HG03025 (cell line): Measurements from ENCODE around the gene SLC38A10.

Source experiments
- ATAC-seq: cut with Tn5 transposase; IDR thresholded peaks from one replicate; pipeline ENCODE4 v1.9.1; 2021; ENCODE audit warnings: mild to moderate bottlenecking, moderate library complexity; ENCODE audit not compliant: unreplicated experiment, low FRiP score

Gene SLC38A10

DNA sequence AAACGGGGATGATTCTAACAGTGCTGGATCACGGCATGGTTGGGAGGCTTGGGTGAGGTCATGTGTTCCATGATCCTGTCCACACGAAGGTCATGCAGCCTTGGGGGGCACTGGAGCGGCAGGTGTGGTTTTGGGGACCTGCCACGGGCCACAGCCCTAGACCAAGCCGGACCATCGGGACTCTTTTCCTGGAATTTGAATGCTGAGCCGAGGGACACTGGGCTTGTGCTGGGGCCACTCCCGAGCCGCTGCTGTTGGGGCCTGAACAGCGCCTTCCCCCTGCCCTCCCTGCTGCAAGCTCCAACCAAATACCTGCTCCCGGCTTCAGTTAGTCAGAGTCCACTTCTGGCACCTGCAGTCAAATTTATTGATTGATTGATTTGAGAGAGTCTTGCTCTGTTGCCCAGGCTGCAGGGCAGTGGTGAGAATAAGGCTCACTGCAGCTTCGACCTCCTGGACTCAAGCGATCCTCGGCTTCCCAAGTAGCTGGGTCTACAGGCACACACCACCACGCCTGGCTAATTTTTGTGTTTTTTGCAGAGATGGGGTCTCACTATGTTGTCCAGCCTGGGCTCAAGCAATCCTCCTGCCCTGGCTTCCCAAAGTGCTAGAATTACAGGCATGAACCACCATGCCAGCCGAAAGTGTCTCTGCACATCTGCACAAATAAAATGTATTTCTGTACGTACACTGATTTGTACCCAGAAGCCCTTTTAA is 37.2 kb upstream of the SLC38A10 start:
- ATAC-seq, result no peak

DNA sequence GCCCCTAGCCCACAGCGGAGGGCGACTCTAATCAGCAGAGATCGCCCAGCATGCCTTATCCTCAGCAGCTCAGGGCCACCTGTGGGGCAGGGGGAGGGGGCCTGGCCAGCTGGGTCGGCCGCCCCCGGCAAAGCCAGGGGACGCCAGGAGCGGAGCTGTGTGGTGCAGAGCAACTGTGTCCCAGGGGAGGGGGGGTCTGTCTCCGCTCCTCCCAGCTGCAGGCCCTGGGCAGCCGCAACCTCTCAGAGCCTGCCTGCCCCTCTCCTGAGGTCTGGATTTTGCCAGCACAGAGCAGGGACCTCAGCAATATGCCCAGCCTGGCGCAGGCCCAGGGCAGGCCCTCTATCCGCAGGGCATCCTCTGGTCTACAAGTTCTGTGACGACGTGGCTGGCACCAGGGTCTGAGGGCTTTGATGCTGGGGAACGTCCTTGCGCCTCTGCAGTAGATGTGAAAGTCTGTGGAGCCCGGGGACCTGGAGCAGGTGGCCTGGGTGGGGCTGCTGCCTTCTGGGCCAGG is 36.5 kb upstream of the SLC38A10 start:
- no peak for ATAC-seq

DNA sequence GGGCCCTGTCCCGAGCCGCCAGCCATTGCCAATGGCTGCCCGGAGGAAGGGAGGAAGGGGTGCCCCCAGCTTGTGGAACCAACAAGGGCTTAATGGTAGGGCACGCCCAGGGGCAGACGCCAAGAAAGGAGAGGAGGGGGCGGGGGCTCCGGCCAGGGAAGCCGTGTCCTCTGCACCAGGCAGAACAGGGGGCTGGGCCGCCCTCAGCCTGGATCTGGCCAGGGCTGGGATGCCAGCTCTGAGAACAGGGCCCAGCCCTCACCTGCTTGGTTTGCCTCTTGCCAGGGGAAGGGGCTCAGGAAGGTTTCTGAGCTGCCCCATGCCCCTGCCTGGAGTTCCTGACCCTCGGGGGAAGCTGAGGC is 35.8 kb upstream of the SLC38A10 start:
- no peak for ATAC-seq

DNA sequence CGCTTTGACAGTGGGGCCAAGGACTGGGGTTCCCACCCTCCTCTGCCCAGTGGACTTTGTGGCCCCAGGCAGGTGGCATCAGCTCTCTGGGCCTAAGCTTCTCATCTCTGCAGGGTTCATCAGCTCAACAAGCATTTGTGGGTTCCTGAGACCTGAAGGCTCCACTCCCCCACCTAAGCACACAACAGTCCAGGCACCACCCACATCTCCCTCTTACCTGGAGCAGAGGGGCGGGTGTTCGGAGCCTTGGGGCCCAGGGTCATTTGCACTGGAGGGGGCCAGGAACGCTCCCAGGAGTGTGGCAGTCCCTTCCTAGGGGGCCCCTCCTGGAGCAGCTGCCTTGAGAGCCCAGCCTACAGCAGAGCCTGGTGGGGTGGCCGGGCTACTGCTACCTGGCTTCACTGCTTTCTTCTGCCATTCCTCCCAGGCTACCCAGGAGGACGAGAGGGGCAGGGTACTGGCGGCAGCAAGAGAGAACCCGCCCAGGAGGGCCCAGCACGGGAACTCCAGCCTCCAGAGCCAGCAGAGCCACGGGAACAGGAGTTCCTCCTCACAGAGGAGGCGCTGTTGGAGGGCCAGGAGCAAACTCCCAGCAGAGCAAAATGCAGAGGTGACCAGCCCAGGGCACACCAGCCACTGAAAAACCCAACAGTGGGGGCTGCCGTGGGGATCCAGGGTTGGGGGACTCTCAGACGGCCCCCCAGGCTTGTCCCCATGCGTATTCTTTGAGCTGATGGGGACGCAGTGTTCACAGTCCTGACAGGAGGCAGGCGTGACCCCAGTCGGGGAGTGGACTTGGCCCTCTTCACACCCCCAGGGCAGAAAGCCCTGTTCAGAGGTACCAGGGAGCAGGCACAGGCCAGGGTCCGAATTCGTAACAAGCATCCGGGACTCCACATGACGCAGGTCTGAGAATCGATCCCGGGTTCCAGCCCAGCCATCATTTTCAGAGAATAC is 35.1 kb upstream of the SLC38A10 start:
- no peak for ATAC-seq

GRCh38 chr17:81328978-81329926 is 34.1 kb upstream of the SLC38A10 start:
- ATAC-seq, result no peak

DNA sequence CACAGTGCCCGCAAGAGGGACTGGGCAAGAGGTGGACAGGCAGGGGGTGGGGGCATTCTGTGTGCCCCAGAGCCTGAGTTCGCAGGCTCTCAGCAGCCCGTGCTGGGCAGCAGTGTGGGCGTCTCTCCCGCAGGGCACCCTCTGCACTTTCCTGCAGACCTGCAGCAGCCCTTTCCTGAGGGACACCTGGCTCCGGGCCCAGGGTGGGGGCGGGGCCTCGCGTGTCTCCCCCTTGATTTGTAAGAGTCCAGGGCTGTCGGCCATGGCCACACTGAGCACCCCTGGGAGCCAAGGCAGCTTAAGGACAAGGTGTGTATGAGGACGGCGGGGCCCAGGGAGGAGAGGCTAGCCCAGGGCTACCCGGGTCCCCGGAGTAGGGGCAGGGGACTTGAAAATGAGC is 33.4 kb upstream of the SLC38A10 start:
- ATAC-seq, result no peak

DNA sequence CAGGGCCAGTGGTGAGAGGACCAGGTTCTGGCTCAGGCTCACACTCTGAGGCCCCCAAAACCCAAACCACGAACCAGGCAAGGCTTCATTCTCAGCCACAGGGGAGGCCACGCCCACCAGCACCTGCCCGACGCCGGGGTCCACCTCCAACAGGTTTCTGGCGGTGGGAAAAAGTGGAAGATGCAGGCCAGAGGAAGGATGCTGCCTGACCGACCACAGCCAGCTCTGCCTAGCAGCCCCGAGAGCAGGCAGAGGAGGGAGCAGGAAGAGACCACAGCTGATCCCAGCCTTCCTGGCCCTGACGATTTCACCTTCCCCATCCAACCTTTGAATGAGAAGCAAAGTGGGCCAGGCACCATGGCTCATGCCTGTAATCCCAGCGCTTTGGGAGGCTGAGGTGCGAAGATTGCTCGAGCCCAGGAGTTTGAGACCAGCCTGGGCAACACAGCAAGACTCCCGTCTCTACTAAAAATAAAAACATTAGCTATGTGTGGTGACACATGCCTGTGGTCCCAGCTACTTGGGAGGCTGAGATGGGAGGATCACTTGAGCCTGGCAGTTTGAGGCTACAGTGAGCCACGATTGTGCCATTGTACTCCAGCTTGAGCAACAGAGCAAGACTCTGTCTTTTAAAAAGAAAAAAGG is 30.7 kb upstream of the SLC38A10 start:
- no peak for ATAC-seq

- ATAC-seq, result no peak
Measured at GRCh38 chr17:81324851-81325713, 30.0 kb upstream of the SLC38A10 start.

DNA sequence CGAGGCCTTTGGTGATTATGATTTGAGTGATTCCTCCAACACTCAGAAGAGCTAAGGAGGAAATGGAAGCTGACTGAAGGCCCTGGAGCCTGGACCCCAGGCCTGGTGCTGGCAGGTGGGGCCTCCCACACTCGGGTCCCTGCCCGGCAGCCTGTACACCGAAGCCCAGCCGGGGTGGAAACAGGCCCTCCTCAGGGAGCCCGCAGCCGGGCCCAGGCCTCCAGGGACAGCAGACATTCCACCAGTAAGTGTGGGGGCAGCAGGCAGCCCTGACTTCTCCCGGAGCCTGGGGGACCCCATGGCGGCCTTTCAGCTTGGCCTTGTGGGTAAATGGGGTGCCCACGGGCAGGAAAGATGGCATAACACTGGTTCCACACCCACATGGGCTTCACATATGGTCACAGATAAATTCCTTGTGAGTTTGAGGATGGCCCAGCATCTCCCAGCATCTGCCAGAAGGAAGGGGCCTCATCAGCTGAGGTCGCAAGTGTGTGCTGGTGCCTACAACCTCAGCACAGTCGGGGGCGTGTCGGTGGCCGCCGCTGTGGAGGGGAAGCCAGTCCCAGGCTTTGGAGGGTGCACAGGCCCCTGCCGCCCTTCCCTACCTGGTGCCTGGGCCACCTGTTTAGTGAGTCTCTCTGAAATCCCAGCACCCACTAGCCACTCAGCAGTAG is 29.2 kb upstream of the SLC38A10 start:
- ATAC-seq, result no peak

GRCh38 chr17:81323411-81323868 is 28.3 kb upstream of the SLC38A10 start:
- no peak for ATAC-seq

- no peak for ATAC-seq
Measured at GRCh38 chr17:81323083-81323369, 27.9 kb upstream of the SLC38A10 start.

DNA sequence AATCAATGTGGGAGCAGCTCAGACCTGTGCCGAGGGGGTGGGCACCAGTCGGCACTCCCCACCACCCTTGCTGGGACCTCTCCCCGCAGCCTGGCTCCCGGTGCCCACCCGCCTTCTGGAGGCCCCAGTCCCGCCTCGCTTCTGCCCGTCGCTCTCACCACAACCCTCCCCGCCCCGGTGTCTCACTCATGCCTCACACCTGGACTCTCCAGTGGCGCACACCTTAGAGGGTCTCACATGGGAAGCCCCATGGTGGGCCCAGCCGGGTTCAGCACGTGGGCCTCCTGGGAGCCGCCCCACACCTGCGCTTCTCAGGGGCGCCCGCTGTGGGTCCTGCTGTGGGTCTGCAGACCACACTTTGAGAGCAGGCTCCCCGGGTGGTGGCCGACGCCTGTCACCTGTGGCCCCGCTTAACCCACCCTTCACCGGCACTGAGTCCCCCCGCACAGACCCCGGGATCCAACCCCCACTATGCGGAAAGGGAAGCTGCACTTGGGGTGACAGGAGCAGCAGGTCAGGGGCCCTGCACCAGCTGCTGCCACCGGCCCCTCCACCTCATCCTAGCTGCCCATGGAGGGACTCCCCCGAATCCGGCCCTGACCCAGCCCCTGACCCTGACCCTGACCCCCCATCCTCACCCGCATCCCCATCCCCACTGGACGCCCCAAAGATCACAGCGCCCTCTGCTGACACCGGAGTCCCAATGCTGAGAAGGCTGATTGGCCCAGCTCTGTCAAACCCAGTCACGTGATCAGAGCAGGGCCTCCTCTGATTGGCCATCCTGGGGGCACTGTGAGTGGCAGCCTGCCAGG is 27.4 kb upstream of the SLC38A10 start:
- ATAC-seq, result no peak

DNA sequence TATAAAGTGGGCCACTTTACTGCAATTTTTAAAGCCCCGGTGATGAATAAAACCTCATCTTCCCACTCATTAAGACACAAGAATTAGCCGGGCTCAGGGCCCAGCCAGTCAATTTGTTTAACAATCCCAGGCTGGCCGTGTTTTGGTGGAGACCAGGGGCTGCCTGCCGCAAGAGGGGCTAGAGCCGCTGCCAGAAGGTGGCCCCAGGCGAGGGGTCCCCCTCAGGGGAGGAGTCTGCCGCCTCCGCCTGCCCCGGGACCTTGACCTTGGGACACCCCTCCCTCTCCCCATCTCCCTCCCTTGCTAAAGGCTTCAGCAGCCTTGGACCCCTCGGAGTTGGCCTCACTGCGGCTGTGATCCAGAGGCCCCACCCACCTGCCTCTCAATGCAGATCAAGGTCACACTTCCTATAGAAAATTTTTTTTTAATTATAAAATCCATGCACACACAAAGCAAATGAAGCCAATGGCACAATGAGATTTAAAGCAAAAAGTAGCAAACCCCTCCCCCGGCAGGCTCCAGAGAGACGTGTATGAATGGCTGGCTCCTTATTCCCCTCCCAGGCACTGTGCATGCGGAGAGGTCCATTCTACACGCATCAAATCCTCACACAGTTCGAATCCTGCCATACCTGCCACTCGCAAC is 23.0 kb upstream of the SLC38A10 start:
- no peak for ATAC-seq

- ATAC-seq, result no peak
Measured at GRCh38 chr17:81317530-81317821, 22.4 kb upstream of the SLC38A10 start.

DNA sequence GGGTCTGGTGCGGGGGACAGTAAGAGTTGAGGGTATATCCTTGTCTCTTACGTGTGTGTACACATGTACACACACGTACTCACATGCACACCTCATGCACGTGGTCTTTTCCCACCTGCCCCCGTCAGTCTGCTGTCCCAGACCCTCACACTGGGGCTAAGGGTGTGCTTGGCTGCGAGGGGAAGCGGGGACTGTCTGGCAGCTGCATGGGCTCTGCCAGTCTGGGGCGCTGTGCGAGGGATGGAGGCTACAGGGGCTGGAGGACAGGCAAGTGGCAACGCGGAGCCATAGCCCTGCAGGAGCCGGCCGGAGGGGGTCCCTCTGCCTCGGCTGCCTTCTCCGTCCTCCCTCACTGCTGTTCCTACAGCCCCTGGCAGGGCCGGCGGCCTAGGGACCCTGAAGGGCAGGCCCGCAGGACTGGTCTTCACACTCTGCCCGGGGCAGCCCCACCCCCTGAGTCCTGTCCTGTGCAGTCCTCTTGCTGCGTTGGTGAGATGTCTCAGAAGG is 20.8 kb upstream of the SLC38A10 start:
- no peak for ATAC-seq

DNA sequence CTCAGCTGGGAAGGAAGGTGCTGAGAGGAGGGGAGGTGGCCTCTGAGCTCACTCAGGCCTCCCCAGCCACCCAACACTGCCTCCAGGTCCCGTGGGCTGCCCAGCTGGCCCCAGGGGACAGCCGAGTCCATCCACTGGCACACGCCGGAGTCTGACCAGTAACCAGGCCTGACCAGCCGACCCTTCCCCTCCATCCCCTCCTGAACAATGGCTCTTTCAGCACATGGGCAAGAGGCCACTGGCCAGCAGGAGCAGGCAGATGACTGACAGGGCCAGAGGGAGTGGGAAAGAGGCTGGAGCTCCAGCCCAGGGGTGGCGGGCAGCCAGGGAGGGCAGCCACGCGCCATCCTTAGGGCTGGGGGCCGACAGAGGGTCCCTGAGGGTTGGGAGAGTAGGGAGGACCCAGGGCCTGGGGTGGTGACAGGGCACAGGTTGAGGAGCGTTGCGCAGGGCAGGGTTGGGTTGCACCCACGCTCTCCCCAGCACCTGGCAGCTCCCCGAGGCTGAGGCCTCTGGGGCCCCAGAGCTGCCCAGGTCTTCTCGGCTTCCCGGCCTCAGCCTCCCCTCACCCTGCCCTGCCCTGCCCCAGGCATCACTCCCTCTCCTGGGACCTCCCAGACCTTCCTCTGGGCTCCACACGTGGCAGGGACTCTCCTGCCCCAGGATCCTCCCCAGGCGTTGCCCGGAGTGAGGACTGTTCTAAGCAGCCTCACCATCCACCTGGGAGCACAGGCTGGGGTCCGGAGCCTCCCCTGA is 20.2 kb upstream of the SLC38A10 start:
- ATAC-seq, result no peak
